Measurements from ENCODE around the gene LCN15.

- TF ChIP-seq EZH2phosphoT487 (IDR thresholded peaks at IDR 0.05; ENCODE audit: low read depth) (no peak), CTCF (IDR thresholded peaks at IDR 0.05; ENCODE audit: low read depth, low read length) (no peak)
Measured at GRCh38 chr9:136747161-136748060, 16.9 kb downstream of the LCN15 start.

All from OCI-LY3 (cell line).